Lung (tissue), 12 donors: Measurements from ENCODE around the gene OR2L5. TPM values are rescaled to one million over a fixed set of nuclear protein-coding genes. Genes with fewer than 3 reads are reported as not detected.

Experiments used
- ATAC-seq: fragments of 200-7000 bp; cut with Tn5 transposase; one replicate; pipeline ENCODE4 v1.9.1; 2020; ENCODE audit warnings: moderate number of reproducible peaks; ENCODE audit not compliant: insufficient read depth, low FRiP score
- DNase-seq, 3 donors: peaks; one replicate each; pipeline ENCODE4 v3.0.0-alpha.2; 2013 to 2017
- H3K27ac ChIP-seq, 2 donors: one replicate each; pipeline ENCODE4 v1.5.1; 2013; ENCODE audit warnings: mild to moderate bottlenecking in 2 of 2, moderate library complexity in 2 of 2, control low read depth in 1 of 2, inconsistent platforms in 1 of 2, low read depth in 1 of 2, low read length in 1 of 2
- H3K27me3 ChIP-seq, 3 donors: one replicate each; pipeline ENCODE4 v1.5.1; 2013; ENCODE audit warnings: low read length in 2 of 3; ENCODE audit not compliant: control insufficient read depth in 3 of 3, insufficient read depth in 3 of 3
- H3K36me3 ChIP-seq, 4 donors: one replicate each; pipeline ENCODE4 v1.5.1; 2013; ENCODE audit warnings: low read length in 4 of 4, mild to moderate bottlenecking in 1 of 4, moderate library complexity in 1 of 4; ENCODE audit not compliant: control insufficient read depth in 4 of 4, insufficient read depth in 4 of 4
- H3K4me1 ChIP-seq, 5 donors: one replicate each; pipeline ENCODE4 v1.5.1; 2013; ENCODE audit warnings: low read length in 5 of 5, mild to moderate bottlenecking in 2 of 5, moderate library complexity in 1 of 5; ENCODE audit not compliant: control insufficient read depth in 5 of 5, insufficient read depth in 5 of 5
- H3K4me3 ChIP-seq: one replicate; pipeline ENCODE4 v1.5.1; 2013; ENCODE audit warnings: mild to moderate bottlenecking, control low read depth, moderate library complexity
- H3K9ac ChIP-seq, 2 donors: one replicate each; pipeline ENCODE4 v1.5.1; 2013; ENCODE audit warnings: low read length in 2 of 2, control low read depth in 1 of 2; ENCODE audit not compliant: insufficient read depth in 1 of 2
- H3K9me3 ChIP-seq, 4 donors: one replicate each; pipeline ENCODE4 v1.5.1; 2013; ENCODE audit warnings: low read length in 3 of 4, mild to moderate bottlenecking in 1 of 4, moderate library complexity in 1 of 4; ENCODE audit not compliant: control insufficient read depth in 4 of 4, insufficient read depth in 3 of 4
- WGBS, 2 donors: extraction: QIAGEN DNeasy Blood & Tissue Kit; methylation state at CpG; one replicate each; pipeline ENCODE4 v1.1.7; 2013; 5-methylcytosine and 5-hydroxymethylcytosine counted together
- polyA plus RNA-seq, 2 donors: library from polyadenylated mRNA; stranded (reverse); fragments of 200-250 nt; gene quantifications; one replicate each; pipeline ENCODE4 v1.2.1, GENCODE V29; 2013
- total RNA-seq, 2 donors: library from RNA; depleted of rRNA in 1 of 2; stranded (reverse); fragments of >200 nt in 1 of 2; gene quantifications; one replicate each; pipeline ENCODE4 v1.2.1, GENCODE V29; 2014 to 2021
- TF ChIP-seq, protein P1 (sequence below): IDR thresholded peaks from 2 replicates; pipeline ENCODE4 v1.5.1; 2012; ENCODE audit warnings: mild to moderate bottlenecking; ENCODE audit errors: control extremely low read depth, extremely low read depth
- donor health status: control.
- donor health status: control.
- donor health status: Bipolar disorder and iron deficiency.
- donor health status: healthy.
- donor health status: DM: yes; HTN: yes; CAD: no.

OR2L5 gene
- total and polyA plus RNA-seq, 4 donors: not detected

DNA sequence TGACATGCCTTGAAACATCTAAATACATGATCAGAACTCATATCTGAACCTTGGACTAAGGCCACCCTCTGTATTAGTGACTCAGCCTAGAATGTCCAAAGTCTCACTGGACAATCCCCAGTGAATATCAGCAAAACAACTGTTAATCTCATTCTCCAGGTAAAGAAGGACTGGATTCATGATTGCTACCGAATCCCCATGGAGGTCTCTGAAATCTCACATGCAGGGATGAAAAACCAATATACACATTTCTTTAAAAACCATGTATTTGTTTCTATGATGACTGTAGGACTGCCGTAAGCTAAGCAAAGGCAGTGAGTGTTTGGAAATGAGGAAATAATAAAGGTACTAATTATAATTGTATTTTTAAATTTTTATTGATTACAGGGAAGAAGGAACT, 33.1 kb downstream of the OR2L5 start, which contains the start of gene OR2L3:
OR2L3 (plus strand) TSS at position 301 of the 400 bp plus-strand sequence. CDS start 13,846 bp downstream, outside the sequence.
- WGBS, 2 donors: 77 to 83% methylated on average over 2 of the region's 2 CpGs
- Histone ChIP-seq H3K4me3 (no peak within 1 kb of the TSS), H3K9ac (no peak within 1 kb of the TSS), H3K9me3 (peaks cover 0 to 4% (median 1%) of the 10 kb centered on the region in 4 donors), H3K4me1 (no peaks in the 10 kb centered on the region), H3K27me3 (no peaks in the 10 kb centered on the region), H3K27ac (no peak within 1 kb of the TSS), H3K36me3 (no peaks in the 10 kb centered on the region)
- no peak for DNase-seq
- ATAC-seq: no peak
- TF ChIP-seq, protein P1, sequence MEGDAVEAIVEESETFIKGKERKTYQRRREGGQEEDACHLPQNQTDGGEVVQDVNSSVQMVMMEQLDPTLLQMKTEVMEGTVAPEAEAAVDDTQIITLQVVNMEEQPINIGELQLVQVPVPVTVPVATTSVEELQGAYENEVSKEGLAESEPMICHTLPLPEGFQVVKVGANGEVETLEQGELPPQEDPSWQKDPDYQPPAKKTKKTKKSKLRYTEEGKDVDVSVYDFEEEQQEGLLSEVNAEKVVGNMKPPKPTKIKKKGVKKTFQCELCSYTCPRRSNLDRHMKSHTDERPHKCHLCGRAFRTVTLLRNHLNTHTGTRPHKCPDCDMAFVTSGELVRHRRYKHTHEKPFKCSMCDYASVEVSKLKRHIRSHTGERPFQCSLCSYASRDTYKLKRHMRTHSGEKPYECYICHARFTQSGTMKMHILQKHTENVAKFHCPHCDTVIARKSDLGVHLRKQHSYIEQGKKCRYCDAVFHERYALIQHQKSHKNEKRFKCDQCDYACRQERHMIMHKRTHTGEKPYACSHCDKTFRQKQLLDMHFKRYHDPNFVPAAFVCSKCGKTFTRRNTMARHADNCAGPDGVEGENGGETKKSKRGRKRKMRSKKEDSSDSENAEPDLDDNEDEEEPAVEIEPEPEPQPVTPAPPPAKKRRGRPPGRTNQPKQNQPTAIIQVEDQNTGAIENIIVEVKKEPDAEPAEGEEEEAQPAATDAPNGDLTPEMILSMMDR: no peak

DNA sequence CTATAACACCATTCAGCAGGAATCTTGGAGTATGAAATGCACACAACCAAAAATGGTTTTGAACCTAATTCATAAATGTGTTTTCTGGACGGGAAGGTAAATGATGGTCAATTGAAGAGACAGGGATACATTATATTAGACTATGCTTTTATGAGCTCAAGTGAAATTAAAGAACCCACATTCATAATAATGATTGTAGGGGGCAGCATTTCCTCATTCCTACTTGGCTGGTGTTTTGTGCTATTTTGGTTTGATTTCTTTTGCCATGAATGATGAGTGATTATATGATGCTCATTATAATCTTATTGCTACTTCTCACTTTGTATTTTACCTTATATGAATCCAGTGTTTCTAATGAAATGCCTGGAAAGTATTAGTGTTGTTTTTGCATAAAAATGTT, 33.5 kb downstream of the OR2L5 start:
- 51 to 77% methylated on average over 1 of the region's 1 CpG for WGBS, 2 donors

DNA sequence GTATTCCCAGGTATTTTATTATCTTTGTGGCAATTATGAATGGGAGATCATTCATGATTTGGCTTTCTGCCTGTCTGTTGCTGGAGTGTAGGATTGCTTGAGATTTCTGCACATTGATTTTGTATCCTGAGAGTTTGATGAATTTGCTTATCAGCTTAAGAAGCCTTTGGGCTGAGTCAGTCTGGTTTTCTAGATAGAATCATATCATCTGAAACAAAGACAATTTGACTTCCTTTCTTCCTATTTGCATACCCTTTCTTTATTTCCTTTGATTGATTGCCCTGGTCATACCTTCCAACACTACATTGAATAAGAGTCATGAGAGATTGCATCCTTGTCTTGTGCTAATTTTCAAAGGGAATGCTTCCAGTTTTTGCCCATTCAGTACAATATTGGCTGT, 41.2 kb downstream of the OR2L5 start:
- no peak for ATAC-seq
- Histone ChIP-seq H3K4me1 (no peaks in the 10 kb centered on the region), H3K36me3 (no peaks in the 10 kb centered on the region), H3K27me3 (no peaks in the 10 kb centered on the region), H3K9me3 (peaks cover 0 to 9% (median 5%) of the 10 kb centered on the region in 4 donors), H3K27ac (no peak overlapping the region), H3K4me3 (no peak overlapping the region), H3K9ac (no peak overlapping the region)
- TF ChIP-seq, protein P1: no peak
- DNase-seq: no peak

More for the DNA sequence above, 33.5 kb downstream of the OR2L5 start:
- ATAC-seq (no peak), DNase-seq (no peak)
- H3K9ac ChIP-seq: no peak overlapping the region
- no peaks in the 10 kb centered on the region for H3K27me3 ChIP-seq
- peaks cover 0 to 4% (median 1%) of the 10 kb centered on the region in 4 donors for H3K9me3 ChIP-seq
- H3K4me3 ChIP-seq: no peak overlapping the region
- no peak overlapping the region for H3K27ac ChIP-seq
- TF ChIP-seq, protein P1: no peak
- no peaks in the 10 kb centered on the region for H3K4me1 ChIP-seq
- no peaks in the 10 kb centered on the region for H3K36me3 ChIP-seq

DNA sequence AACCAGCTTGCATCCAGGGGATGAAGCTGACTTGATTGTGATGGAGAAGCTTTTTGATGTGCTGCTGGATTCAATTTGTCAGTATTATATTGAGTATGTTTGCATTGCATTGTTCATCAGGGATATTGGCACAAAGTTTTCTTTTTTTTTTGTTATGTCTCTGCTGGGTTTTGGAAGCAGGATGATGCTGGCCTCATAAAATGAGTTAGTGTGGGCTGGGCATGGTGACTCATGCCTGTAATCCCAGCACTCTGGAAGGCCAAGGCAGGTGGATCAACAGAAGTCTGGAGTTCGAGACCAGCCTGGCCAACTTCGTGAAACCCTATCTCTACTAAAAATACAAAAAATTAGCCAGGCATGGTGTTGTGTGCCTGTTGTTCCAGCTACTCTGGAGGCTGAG, 41.8 kb downstream of the OR2L5 start:
- 74 to 90% methylated on average over 2 of the region's 2 CpGs for WGBS, 2 donors
- Histone ChIP-seq H3K4me1 (no peaks in the 10 kb centered on the region), H3K9me3 (peaks cover 0 to 9% (median 5%) of the 10 kb centered on the region in 4 donors), H3K9ac (no peak overlapping the region), H3K27ac (no peak overlapping the region), H3K36me3 (no peaks in the 10 kb centered on the region), H3K27me3 (no peaks in the 10 kb centered on the region), H3K4me3 (no peak overlapping the region)
- no peak for ATAC-seq
- TF ChIP-seq, protein P1: no peak
- DNase-seq: no peak
